Activated gamma-delta T cell treated with Interleukin-2 at 50 U/mL for 16 hours (primary cell): ENCODE measurements around the gene BIRC5.
"Not testable (repeated sequence)": the region's sequence is repeated elsewhere in the genome, so short reads cannot be mapped to it uniquely, and the experiment has no call there.

Source experiments
- DNase-seq: peaks from one replicate; pipeline ENCODE4 v3.0.0-alpha.2; 2020

The BIRC5 gene

DNA sequence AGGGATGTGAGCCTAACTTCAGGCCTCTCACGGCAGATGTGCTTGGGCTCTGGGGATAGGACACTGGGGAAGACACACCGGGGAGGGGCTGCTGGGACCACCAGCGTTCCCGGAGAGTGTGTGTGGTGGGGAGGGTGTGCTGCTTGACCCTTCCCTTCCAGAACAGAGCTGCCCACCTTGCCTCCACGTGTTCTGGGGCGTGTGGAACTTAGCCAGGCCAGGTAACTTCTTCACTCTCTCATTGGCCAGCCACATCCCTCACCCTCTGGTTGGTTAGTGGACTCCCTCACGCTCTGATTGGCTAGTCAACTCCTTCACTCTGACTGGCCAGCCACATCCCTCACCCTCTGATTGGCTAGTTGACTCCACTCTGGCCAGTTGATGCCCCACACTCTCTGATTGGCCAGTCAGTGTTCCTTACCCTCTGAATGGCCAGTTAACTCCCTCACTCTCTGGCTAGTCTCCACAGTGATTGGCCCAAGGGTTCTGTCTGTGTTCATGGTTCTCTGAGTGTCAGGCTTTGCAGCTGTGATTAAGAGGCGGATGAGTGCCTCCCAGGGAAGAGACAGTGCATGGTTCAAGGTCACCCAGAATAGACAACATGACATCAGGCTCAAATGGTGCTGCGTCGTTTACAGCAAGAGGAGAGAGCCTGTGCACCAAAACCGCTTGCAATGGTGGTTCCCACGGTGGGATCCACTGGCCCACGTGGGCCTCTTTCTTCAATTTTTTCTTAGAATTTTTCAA is 27.4 kb downstream of the BIRC5 start:
- no peak for DNase-seq

DNA sequence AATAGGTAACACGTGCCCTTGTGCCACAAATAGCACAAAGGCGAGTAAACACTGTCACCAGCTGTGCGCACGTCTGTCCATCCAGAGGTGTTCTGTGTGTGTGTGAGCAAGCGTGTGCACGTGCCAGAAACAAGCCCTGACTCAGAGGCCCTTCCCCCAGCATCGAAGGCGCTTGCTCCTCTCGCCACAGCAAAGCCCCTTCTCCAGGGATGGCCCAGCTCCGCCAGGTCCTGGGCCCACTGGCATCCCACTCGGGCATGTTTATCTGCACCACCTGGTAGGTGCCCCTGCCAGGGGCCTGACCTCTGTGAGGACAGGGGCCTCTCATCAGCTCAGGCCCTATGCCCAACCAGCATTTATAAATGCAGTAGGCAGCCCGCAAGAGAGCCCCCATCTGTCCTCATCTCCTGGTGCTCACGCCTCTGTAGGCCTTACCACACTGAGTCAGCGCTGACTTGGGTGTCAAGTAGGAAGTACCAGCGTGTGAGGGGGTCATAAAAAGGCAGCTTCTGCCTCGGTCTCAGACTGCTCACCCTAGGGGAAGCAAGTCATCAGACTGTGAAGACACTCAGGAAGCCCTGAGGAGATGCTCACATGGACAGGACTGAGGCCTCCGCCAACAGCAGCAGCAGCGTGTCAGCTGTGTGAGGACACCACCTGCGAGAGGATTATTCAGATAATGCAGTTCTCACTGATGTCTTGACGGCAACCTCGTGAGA is 28.1 kb downstream of the BIRC5 start:
- DNase-seq: no peak

DNA sequence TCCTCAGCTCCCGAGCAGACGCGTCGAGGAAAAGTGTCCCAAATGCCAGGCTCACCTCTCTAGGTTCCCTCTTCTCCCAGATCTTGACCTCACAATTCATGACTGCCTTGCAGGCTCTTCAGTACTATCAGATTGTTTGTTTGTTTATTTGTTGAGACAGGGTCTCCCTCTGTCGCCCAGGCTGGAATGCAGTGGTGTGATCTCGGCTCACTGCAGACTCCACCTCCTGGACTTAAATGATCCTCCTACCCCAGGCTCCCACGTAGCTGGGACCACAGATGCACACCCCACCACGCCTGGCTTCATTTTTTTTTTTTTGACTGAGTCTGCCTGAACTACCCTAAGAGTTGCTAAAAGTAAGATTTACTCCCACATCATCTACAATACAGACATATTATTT is 33.3 kb downstream of the BIRC5 start:
- no peak for DNase-seq

DNA sequence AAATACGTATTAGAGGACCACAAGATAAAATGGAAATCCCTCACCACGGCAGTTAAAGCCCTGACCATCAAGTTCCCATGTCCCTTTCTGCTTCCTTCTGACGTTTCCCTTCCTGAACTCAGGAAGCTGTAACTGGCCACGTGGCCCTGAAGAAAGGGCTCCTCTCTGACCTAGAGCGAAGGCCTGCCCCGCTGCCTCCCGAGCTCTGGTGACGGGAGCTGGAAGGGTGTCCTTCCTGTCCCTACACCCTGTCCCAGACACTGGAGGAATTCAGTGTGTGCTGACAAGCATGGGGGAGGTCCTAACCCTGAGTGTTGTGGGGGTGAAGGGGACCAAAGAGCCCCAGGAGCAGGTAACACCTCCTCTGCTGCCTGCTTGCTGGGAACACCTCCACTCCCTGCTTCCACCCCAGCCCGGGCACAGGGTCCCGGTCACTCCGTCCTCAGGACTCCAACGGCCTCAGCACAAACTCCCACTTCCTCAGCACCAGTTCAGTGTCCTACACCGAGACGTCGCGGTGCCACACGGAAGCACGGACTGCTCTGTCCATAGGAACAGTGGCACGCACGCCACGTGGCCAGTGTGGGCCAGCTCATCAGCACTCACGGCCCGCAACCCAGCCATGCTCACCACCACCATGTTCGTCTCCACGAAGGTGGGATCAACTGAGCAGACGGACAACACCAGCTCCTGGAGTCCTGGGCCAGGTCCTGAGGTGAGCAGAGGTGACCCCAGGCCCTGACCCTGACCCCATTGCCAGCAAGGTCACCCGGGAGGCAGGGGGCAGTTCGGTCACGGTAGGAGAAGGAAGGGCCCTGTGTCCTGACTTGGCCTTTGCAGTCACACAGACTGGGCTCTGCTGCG is 34.2 kb downstream of the BIRC5 start:
- DNase-seq: no peak

DNA sequence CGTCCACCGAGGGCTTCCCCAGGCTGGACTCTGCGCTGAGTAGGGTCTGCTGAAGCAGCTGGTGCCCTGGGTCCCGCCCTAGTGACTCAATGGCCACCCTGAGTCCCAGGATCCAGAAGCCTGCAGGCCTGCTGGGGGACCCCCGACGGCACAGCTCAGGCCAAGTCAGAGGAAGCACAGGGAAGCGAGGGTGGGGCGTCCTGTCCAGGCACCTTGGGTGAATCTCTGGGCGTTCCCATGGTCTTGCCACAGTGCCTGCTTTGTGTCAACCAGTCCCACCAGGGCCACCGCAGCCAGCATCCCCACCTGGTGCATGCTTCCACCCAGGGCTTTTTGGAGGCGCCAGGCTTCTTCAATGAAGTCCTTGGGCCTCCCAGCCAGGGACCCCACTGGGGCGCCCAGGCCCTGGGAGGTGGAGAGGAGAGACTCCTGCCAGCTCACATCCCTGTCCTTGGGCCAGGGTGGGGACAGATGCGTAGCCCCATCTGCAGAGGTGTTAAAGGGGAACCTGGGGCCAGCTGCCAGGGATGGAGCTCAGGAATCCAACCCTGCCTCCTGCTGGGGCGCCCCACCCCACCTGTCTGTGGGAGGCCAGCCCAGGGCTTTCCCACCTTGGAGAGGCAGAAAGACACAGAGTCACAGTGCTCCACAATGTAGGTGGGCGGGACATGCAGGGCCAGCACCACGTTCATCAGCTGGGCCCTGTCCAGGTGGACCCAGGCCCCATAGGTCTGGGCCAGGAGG is 35.2 kb downstream of the BIRC5 start:
- no peak for DNase-seq

DNA sequence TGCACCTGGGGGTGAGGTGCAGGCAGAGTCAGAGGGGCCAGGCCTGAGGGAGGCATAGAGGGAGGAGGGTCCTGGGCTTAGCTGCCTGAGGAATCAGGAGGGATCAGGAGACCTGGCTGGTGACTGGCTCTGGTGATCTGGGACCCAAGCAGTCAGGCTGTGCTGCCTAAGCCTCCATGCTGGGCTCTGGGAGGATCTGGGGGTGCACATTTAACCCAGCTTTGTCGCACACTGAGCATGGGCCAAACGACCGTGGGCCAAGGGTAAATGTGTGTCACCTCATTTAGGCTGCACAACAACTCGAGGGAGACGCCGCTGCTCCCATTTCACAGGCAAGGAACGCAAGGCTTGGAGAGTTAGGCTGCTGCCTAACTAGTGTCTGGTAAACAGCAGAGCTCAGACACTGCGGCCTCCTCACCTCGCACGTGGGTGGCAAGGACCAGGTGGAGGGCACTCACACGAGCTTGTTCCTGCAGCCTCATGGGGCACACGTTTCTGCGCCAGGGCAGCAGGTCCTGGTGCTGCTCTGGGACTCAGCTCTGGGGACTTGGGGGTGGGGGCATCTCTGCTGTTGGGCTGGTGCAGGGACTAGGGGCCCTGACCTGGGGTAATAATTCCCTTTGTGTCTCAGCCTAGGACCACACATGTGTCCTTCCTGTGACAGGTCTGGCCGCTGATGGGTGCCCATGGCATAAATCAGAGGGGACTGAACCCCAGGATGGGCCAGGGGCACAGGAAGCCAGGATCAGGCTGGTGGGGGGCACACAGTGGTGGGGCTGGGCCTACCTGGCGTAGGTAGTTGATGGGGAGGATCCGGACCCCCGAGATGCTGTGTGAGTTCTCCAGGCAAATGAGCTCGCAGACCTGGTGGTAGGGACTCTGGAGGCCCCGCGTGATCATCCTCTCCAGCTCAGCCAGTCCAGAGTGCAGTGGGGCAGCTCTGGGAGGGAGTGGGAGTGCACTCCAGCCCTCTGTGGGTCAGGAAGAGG is 36.1 kb downstream of the BIRC5 start:
- DNase-seq: no peak

DNA sequence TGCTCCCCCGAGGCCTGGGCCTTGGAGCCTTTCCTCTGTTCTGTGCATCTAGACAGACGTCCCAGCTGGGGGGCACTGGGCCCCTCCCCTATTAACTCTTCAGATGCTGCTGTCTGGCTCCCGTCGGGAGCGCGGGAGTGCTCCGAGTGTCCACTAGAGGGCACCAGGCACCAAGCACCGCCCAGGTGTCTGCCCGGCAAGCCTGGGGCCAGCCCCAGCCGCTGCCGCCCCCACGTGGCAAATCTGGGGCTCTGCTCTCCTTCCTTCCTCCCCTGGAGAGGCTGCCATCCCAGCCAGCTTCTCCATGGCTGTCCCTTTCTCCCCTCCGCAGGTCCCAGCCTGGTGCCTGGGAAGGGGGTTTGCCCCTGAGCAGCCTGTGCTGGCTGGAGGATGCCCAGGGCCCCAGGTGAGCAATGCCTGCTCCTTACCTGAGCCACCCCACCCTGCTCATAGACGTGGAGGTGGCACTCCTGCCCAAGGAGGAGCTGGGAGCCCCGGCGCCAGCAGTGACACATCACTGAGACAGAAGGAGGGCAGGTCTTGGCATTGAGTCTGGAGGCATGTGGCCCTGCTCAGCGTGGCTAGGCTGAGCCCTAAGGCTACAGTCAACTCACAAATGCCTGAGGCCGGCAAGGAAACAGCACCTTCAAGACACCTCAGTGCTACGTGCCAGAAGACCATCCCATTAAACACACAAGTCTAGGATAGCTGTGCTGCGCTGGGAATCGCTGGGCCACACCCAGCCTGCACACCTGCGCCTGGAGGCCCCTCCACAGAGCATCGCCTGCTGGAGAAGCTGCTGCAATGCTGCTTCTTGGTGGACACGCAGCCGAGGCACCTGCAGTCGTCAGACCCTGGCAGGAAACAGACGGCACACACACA is 37.1 kb downstream of the BIRC5 start:
- DNase-seq: peak; percentile 79

DNA sequence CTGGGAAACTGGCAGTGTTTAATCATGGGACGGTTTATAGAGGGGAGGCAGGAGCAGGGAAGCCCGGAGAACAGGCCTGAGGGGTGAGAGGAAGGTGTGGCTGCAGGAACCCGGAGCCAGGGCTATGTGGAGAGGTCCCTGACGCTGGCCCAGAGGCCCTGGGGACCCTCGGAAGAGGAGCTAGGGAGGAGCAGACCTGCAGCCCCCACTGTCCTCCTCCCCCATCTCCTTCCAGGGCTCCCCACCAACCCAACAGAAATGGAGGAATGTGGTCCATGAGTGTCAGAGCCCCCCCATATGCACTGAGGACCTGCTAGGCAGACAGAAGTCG is 37.7 kb downstream of the BIRC5 start:
- DNase-seq: no peak

DNA sequence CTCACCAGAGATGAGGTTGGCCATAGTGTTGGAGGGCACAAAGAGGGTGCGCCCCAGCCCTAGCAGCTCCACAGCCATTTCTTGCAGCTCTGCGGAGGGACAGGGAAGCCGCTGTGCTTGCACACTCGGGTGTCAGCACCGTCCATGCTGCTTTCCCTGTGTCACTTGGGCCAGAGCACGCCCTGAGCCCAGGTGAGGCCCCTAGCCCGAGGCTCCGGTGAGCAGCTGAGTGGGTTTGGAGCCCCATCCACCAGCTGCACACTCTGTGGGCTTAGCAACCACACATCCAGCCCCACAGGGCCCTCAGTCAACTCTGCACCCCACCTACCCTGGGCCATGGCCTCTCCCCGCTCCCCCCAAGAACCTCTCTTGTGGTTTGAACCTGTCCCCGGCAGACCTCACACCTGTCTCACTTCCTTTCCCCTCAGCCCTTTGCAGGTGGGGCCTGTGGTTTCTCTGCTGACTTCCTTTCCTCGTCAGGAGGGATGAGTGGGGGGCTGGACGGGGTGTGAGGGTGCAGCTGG is 38.1 kb downstream of the BIRC5 start:
- peak; percentile 90 for DNase-seq

DNA sequence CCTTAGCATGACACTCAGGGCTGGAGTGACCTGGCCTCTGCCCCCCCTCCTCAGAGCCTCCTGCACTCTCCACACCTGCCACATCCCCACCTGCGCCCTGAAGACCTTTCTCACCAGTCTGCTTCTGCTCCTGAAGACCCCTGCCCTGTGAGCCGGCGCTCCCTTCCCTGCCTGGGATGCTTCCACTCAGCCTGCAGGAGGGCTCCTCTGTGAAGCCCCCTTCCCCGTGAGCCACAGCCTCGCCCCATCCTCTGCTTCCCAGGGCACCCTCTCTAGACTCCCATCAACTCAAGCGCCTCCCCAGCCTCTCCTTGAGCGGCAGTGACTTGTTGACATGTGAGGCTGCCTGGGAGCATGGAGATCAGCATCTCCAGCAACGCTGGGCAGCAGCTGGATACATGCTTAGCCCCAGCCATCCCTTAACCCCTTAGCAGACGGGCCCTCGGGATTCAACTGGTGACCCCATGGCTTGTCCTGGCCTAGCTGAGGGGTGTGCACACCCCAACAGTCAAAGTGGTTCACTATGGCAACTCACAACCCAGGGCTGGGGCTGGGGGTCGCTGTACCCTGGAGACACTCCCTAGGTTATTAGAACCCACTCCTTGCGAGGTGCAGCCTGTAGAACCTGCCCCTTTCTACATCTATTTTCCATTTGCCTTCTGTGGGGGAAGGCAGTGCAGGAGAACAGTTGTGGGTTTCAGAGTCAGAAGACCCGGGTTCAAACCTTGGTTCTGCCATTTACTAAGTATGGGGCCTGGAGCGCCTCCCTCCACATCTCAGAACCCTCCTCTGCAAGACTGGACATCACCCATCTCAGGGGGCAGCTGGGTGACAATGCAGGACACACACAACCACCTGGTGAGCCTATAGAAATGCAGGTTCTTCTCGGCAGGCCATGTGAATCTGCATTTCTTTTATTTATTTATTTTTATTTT is 38.9 kb downstream of the BIRC5 start:
- DNase-seq: no peak

DNA sequence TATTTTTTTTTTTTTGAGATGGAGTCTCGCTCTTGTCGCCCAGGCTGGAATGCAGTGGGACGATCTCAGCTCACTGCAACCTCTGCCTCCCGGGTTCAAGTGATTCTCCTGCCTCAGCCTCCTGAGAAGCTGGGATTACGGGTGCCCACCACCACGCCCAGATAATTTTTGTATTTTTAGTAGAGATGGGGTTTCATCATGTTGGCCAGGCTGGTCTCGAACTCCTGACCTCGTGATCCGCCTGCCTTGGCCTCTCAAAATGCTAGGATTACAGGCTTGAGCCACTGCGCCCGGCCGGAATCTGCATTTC is 39.5 kb downstream of the BIRC5 start:
- not testable (repeated sequence) for DNase-seq

DNA sequence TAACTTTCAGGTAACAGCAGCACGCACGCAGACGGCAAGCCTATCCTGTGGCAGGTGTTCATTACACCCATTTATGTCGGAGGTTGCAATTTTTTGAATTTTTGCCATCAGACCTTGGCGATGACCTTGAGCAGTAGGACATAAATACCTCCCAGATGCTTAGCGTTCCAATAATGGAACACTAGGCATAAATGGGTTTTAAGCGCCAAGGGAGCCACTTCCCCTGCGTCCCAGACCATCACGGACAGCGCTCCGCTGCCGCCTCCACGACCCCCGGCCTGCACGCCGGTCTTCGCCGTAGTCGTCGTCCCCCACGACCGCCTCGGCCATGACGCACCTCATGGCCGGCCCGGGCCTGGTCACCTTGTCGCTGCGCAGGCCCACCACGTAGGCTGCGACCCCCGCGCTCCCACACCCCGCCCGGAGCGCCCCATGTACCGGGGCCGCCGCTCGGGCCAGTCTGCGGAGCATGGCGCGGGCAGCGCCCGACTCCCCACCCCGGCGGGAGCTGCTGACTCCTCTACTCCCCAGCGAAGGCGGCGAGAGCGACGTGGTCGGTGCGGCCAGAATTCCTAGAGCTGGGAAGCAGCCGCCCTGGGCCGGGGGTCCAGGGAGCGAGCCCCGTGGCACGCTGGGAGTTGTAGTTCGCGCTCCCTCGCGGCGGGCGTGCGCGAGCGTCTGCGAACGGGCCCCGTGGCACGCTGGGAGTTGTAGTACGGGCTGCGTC is 40.1 kb downstream of the BIRC5 start:
- peak; percentile 74 for DNase-seq

DNA sequence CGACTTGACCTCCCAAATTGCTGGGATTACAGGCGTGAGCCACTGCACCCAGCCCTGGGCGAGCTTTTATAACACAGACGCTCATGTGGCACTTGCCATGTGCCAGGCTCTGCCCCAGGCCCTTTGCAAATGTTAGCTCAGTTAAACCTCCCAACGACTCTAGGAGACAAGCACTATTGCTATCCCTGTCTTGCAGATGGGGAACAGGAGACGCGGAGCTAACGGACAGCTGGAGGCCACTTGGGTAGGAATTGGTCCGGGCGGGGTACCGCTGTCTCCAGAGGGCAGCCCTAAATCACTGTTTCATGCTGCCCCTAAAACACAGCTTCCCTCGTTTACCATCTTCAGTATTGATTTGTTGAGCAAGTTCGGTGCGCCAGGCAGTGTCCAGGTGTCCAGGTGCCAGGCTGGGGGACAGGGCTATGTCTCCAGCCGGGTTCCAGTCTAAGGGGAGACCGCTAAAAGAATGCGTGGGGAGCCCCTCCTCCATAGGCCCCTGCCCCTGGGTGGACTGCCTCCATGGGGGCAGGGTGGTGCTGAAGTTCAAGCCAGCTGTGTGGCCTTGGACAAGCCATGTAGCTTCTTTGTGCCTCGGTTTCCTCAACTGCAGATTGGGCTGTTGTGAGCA is 41.1 kb downstream of the BIRC5 start:
- DNase-seq: no peak

DNA sequence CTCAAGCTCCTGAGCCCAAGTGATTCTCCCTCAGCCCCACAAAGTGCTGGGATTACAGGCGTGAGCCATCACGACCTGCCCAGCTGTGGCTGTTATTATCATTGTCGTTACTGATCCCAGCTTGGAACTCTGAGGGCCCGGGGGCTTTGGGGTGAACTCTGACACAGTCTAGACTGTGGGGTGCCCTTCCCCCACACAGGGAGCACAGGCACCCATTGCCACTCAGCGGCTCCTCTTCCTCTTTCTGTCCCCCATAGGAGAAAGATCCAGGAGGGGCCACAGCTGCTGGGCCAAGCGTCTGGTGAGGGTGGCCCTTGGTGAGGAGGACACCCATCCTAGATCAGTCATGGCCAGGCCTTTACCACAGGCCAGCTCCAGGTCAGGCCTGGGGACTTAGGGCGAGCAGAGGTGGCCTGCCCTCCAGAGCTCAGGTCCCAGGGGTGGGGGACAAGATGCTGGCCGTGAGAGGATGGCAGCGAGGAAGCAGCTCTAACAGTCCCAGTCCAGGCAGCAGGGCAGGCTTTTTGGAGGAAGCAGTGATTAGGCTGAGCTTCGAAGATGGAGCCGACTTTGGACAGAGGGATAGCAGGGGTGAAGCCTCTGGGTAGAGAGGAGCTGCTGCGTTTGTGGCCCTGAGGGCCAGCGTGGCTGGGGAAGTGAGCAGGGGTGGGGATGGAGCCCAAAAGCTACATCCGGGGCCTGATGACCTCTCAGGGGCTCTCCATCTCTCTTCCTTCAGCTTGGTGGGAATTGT is 42.1 kb downstream of the BIRC5 start:
- DNase-seq: no peak

DNA sequence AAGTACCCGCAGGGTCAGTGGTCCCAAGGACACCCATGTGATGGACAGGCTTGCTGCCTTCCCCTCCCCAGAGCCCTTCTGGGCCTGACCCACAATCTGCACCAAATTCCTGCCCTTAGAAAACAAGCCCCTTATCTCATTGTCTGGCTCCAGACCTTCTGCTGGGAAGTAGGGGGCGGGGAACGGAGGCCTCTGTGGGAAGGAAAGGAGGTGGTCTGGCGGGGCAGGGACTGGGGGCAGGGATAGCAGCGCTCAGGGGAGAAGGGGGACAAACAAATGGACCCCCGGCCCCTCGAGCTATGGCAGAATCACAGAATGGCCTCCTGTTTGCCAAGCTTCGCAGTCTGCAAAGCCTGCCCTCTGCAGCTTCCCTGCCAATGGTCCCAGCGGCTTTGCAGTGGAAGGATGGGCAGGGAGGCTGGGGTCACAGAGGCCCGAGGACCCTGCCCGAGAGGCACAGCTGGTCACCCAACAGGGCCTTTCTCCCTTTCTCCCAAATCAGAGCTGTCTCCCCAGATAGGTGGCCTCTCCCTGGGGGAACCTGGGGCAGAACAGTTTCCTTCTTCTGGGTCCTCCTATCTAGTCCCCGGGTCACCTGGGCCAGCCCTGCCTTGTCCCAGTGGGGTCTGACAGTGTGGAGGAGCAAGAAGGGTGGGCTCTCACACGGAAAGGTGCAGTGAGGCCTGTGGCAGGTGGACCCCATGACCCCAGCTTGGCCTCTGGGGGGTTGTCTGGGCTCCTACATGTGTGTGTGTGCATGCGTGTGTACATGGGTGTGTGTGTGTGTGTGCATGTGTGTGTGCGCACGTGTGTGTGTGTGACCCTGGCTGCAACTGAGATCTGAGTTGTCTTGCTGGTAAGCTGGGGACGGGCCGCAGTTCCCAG is 42.9 kb downstream of the BIRC5 start:
- no peak for DNase-seq

DNA sequence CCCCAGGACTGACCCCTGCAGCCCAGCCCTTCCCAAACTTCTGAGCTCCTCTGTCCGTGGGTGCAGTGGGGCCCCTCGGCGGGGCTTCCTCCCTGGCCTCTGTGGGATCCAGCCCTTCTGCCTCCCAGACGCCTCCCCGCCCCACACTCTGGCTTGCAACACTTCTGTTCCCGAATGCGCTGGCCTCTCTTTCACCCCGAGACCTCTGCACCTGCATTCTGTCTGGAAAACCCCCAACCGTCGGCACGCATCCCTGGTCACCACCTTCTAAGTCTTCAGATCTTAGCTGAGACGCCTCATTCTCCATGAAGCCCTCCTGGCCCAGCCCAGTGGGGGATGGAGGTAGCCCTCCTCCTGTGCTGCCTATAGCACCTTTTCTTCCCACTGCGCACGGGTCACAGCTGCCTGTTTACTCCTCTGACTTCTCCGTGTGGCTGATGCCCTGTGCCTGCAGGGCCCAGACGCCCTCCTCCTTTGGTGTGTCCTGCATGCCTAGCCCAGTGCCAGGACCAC is 43.8 kb downstream of the BIRC5 start:
- no peak for DNase-seq
